Lung (tissue), 12 donors: Measurements from ENCODE around the gene HSD11B1L. TPM values are rescaled to one million over a fixed set of nuclear protein-coding genes. Genes with fewer than 3 reads are reported as not detected.

Source experiments
- ATAC-seq: fragments of 200-7000 bp; cut with Tn5 transposase; one replicate; pipeline ENCODE4 v1.9.1; 2020; ENCODE audit warnings: moderate number of reproducible peaks; ENCODE audit not compliant: insufficient read depth, low FRiP score
- DNase-seq, 3 donors: peaks; one replicate each; pipeline ENCODE4 v3.0.0-alpha.2; 2013 to 2017
- H3K27ac ChIP-seq, 2 donors: one replicate each; pipeline ENCODE4 v1.5.1; 2013; ENCODE audit warnings: mild to moderate bottlenecking in 2 of 2, moderate library complexity in 2 of 2, control low read depth in 1 of 2, inconsistent platforms in 1 of 2, low read depth in 1 of 2, low read length in 1 of 2
- H3K27me3 ChIP-seq, 3 donors: one replicate each; pipeline ENCODE4 v1.5.1; 2013; ENCODE audit warnings: low read length in 2 of 3; ENCODE audit not compliant: control insufficient read depth in 3 of 3, insufficient read depth in 3 of 3
- H3K36me3 ChIP-seq, 4 donors: one replicate each; pipeline ENCODE4 v1.5.1; 2013; ENCODE audit warnings: low read length in 4 of 4, mild to moderate bottlenecking in 1 of 4, moderate library complexity in 1 of 4; ENCODE audit not compliant: control insufficient read depth in 4 of 4, insufficient read depth in 4 of 4
- H3K4me1 ChIP-seq, 5 donors: one replicate each; pipeline ENCODE4 v1.5.1; 2013; ENCODE audit warnings: low read length in 5 of 5, mild to moderate bottlenecking in 2 of 5, moderate library complexity in 1 of 5; ENCODE audit not compliant: control insufficient read depth in 5 of 5, insufficient read depth in 5 of 5
- H3K4me3 ChIP-seq: one replicate; pipeline ENCODE4 v1.5.1; 2013; ENCODE audit warnings: mild to moderate bottlenecking, control low read depth, moderate library complexity
- H3K9ac ChIP-seq, 2 donors: one replicate each; pipeline ENCODE4 v1.5.1; 2013; ENCODE audit warnings: low read length in 2 of 2, control low read depth in 1 of 2; ENCODE audit not compliant: insufficient read depth in 1 of 2
- H3K9me3 ChIP-seq, 4 donors: one replicate each; pipeline ENCODE4 v1.5.1; 2013; ENCODE audit warnings: low read length in 3 of 4, mild to moderate bottlenecking in 1 of 4, moderate library complexity in 1 of 4; ENCODE audit not compliant: control insufficient read depth in 4 of 4, insufficient read depth in 3 of 4
- WGBS, 2 donors: extraction: QIAGEN DNeasy Blood & Tissue Kit; methylation state at CpG; one replicate each; pipeline ENCODE4 v1.1.7; 2013; 5-methylcytosine and 5-hydroxymethylcytosine counted together
- polyA plus RNA-seq, 2 donors: library from polyadenylated mRNA; stranded (reverse); fragments of 200-250 nt; gene quantifications; one replicate each; pipeline ENCODE4 v1.2.1, GENCODE V29; 2013
- total RNA-seq, 2 donors: library from RNA; depleted of rRNA in 1 of 2; stranded (reverse); fragments of >200 nt in 1 of 2; gene quantifications; one replicate each; pipeline ENCODE4 v1.2.1, GENCODE V29; 2014 to 2021
- TF ChIP-seq, protein P1 (sequence below): IDR thresholded peaks from 2 replicates; pipeline ENCODE4 v1.5.1; 2012; ENCODE audit warnings: mild to moderate bottlenecking; ENCODE audit errors: control extremely low read depth, extremely low read depth
- donor health status: control.
- donor health status: control.
- donor health status: Bipolar disorder and iron deficiency.
- donor health status: healthy.
- donor health status: DM: yes; HTN: yes; CAD: no.

HSD11B1L gene
- total and polyA plus RNA-seq, 4 donors, result 7.5 to 12.2 (median 9.2) TPM

DNA sequence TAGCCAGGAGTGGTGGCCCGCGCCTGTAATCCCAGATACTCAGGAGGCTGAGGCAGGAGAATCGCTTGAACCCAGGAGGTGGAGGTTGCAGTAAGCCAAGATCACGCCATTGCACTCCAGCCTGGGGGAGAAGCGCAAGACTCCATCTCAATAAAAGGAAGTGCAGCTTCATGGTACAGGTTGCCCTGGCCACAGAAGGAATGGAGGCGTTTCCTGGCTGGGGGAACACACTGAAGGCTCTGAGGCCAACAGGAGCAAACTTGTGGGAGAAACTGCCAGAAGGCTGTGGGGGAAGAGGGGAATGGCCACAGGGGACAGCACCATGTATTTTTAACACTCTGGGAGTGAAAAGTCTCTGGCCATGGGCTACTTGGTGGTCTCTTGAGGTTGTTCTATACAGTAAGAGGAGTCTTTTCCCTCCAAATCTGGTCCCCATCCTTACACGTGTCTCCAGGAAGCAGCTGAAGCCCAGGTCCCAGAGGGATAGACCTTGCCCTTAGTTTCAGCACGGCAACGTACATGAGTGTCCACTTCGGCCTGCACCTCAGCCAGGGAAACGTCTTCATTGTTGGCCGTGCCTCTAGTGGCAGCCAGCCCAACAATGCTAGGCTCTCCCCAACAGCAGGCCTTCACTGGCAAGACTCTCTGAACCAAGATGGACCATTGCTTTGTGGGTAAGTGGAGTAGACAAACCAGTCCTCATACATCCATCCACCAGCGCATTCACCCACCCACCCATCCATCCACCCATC is 7.9 kb upstream of the HSD11B1L start:
- Histone ChIP-seq H3K9me3 (no peaks in the 10 kb centered on the region), H3K4me1 (no peaks in the 10 kb centered on the region), H3K4me3 (no peak overlapping the region), H3K27ac (no peak overlapping the region), H3K27me3 (no peaks in the 10 kb centered on the region), H3K36me3 (peaks cover 0 to 26% (median 5%) of the 10 kb centered on the region in 4 donors), H3K9ac (no peak overlapping the region)
- 93 to 95% methylated on average over 13 of the region's 13 CpGs for WGBS, 2 donors
- no peak for DNase-seq
- TF ChIP-seq, protein P1, sequence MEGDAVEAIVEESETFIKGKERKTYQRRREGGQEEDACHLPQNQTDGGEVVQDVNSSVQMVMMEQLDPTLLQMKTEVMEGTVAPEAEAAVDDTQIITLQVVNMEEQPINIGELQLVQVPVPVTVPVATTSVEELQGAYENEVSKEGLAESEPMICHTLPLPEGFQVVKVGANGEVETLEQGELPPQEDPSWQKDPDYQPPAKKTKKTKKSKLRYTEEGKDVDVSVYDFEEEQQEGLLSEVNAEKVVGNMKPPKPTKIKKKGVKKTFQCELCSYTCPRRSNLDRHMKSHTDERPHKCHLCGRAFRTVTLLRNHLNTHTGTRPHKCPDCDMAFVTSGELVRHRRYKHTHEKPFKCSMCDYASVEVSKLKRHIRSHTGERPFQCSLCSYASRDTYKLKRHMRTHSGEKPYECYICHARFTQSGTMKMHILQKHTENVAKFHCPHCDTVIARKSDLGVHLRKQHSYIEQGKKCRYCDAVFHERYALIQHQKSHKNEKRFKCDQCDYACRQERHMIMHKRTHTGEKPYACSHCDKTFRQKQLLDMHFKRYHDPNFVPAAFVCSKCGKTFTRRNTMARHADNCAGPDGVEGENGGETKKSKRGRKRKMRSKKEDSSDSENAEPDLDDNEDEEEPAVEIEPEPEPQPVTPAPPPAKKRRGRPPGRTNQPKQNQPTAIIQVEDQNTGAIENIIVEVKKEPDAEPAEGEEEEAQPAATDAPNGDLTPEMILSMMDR, result no peak
- ATAC-seq, result no peak

DNA sequence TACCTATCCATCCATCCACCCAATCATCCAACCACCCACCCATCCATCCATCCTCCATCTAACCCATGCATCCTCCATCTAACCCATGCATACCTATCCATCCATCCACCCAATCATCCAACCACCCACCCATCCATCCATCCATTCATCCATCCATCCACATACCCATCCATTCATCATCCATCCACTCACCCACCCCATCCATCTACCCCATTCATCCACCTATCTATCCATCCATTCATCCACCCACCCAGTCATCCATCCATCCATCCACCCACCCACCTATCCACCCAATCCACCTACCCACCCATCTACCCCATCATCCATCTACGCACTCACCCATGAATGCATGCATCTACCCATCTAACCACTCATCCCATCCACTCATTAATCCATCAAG is 7.1 kb upstream of the HSD11B1L start:
- TF ChIP-seq, protein P1, result no peak
- ATAC-seq (no peak), DNase-seq (no peak)
- Histone ChIP-seq H3K9ac (no peak overlapping the region), H3K9me3 (no peaks in the 10 kb centered on the region), H3K36me3 (peaks cover 0 to 26% (median 3%) of the 10 kb centered on the region in 4 donors), H3K4me3 (no peak overlapping the region), H3K4me1 (no peaks in the 10 kb centered on the region), H3K27me3 (no peaks in the 10 kb centered on the region), H3K27ac (no peak overlapping the region)
- WGBS, 2 donors, result 98 to 100% methylated on average over 1 of the region's 1 CpG

DNA sequence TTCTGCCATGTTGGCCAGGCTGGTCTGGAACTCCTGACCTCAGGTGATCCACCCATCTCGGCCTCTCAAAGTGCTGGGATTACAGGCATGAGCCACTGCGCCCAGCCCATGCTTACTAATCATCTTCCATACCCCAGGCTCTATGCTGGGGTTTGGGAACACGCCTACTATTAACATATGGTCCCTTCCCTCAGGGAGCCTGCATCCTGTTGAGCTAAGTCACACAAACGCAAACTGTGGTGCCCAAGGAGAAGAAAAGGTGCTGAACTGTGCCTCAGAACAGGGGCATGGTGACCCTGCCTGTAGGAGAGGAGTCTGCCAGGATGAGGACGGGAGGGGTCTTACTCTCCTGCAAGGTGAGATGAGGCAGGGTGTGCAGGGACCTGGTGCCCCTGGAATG is 6.1 kb upstream of the HSD11B1L start:
- no peaks in the 10 kb centered on the region for H3K27me3 ChIP-seq
- 91 to 92% methylated on average over 5 of the region's 5 CpGs for WGBS, 2 donors
- no peak for ATAC-seq
- peaks cover 0 to 16% (median 0%) of the 10 kb centered on the region in 4 donors for H3K36me3 ChIP-seq
- no peak for DNase-seq
- TF ChIP-seq, protein P1, result no peak
- H3K4me3 ChIP-seq, result no peak overlapping the region
- peaks cover 0 to 7% (median 4%) of the 10 kb centered on the region in 5 donors for H3K4me1 ChIP-seq
- H3K9ac ChIP-seq, result no peak overlapping the region
- no peaks in the 10 kb centered on the region for H3K9me3 ChIP-seq
- H3K27ac ChIP-seq, result no peak overlapping the region
